ENCODE data around the gene THAP9.
"Not testable (repeated sequence)": the region's sequence is repeated elsewhere in the genome, so short reads cannot be mapped to it uniquely, and the experiment has no call there.

THAP9 gene

DNA sequence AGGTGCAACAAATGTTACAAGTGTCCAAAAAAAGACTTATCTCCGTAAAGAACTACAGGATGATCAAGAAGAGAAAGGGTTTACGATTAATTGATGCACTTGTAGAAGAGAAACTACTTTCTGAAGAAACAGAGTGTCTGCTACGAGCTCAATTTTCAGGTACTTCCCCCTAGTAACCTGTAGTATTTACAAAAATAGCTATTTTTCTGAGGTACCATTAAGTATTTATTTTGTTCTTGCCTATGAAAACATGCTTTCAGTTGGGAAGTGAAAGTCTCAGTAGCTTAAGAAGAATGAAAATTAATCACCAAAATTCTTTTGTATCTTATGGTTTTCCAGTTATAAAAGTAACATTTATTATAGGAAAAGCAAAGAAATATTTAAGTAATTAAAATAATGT is 5.9 kb downstream of the THAP9 start:
- Histone ChIP-seq H3K4me3 (no peak overlapping the region), H3K27ac (no peak overlapping the region)
- DNase-seq (ENCODE audit: low spot score): no peak
- TF ChIP-seq, protein P1, sequence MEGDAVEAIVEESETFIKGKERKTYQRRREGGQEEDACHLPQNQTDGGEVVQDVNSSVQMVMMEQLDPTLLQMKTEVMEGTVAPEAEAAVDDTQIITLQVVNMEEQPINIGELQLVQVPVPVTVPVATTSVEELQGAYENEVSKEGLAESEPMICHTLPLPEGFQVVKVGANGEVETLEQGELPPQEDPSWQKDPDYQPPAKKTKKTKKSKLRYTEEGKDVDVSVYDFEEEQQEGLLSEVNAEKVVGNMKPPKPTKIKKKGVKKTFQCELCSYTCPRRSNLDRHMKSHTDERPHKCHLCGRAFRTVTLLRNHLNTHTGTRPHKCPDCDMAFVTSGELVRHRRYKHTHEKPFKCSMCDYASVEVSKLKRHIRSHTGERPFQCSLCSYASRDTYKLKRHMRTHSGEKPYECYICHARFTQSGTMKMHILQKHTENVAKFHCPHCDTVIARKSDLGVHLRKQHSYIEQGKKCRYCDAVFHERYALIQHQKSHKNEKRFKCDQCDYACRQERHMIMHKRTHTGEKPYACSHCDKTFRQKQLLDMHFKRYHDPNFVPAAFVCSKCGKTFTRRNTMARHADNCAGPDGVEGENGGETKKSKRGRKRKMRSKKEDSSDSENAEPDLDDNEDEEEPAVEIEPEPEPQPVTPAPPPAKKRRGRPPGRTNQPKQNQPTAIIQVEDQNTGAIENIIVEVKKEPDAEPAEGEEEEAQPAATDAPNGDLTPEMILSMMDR (IDR thresholded peaks at IDR 0.05): no peak

GRCh38 chr4:82909326-82909725 is 8.8 kb downstream of the THAP9 start:
- TF ChIP-seq, protein P1 (IDR thresholded peaks at IDR 0.05): no peak

DNA sequence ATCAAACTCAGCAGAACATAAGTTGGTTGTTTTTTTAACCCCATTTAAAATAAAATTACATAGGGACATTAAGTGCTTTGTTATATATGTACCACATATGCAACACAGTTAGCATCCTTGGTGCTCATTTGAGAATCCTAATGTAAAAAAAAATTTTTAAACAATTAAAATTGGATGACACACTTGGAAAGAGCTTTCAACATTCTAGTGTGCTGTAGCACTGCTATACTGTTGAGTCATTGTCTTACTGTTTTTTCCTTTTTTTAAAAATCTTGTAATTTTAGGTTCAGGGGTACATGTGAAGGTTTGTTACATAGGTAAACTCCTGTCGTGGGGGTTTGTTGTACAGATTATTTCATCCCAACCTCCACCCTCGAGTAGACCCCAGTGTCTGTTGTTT is 12.8 kb downstream of the THAP9 start:
- TF ChIP-seq, protein P1 (IDR thresholded peaks at IDR 0.05): no peak
- DNase-seq (ENCODE audit: low spot score): no peak
- H3K4me3 ChIP-seq: no peak overlapping the region
- no peak overlapping the region for H3K27ac ChIP-seq

More at GRCh38 chr4:82909326-82909725, 8.8 kb downstream of the THAP9 start:
- H3K4me3 ChIP-seq: no peak overlapping the region
- DNase-seq (ENCODE audit: low spot score): no peak
- no peak overlapping the region for H3K27ac ChIP-seq

DNA sequence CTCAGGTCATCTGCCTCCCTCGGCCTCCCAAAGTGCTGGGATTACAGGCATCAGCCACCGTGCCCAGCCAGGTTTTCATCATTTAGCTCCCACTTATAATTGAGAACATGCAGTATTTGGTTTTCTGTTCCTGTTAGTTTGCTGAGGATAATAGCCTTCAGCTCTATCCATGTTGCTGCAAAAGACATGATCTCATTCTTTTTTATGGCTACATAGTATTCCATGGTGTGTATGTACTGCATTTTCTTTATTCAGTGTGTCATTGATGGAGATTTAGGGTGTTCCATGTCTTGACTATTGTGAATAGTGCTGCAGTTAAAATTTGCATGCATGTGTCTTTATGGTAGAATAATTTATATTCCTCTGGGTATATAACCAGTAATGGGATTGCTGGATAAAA is 13.4 kb downstream of the THAP9 start:
- not testable (repeated sequence) for H3K27ac ChIP-seq; H3K4me3 ChIP-seq; DNase-seq (ENCODE audit: low spot score)

DNA sequence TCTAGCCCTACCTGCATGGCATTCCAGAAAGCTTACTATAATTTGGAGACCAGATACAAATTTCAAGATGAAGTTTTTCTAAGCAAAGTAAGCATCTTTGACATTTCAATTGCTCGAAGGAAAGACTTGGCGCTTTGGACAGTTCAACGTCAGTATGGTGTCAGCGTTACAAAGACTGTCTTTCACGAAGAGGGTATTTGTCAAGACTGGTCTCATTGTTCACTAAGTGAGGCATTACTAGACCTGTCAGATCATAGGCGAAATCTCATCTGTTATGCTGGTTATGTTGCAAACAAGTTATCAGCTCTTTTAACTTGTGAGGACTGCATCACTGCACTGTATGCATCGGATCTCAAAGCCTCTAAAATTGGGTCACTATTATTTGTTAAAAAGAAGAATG is 17.6 kb downstream of the THAP9 start:
- DNase-seq (ENCODE audit: low spot score): no peak
- TF ChIP-seq, protein P1 (IDR thresholded peaks at IDR 0.05): no peak
- no peak overlapping the region for H3K4me3 ChIP-seq
- H3K27ac ChIP-seq: no peak overlapping the region

DNA sequence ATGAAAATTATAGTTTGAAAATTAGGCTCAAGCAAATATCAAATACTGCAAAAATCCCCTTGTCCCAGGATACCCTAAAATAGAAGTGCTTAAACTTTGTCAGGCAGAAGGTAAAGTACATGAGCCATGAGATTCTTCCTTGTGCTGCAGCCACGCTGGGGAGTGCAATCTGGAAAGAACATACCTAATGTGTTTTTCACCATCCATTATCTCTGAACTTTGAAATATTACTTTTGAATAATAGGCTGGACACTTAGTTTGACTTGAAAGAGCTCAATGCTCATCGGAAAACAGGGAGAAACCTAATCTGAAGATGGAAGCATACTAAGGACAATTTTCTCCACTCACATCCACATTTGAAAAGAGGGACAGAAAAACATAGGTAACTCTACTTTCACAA is 18.9 kb downstream of the THAP9 start:
- Histone ChIP-seq H3K4me3 (no peak overlapping the region), H3K27ac (no peak overlapping the region)
- no peak for DNase-seq (ENCODE audit: low spot score)
- TF ChIP-seq, protein P1 (IDR thresholded peaks at IDR 0.05): no peak

DNA sequence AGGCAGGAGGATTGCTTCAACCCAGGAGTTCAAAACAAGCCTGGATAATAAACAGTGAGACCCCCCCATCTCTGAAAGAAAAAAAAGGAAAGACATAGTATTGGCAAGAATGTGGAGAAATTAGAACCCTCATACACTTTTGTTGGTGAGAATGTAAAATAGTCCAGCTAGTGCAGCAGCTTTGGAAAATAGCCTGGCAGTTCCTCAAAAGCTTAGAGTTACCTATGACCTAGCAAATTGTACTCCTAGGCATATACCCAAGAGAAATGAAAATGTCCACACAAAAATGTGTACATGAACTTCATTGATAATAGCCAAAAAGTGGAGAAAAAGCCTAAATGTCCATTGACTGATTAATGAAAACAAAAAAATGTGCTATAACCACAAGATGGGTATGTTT is 21.3 kb downstream of the THAP9 start:
- Histone ChIP-seq H3K4me3 (no peak overlapping the region), H3K27ac (no peak overlapping the region)
- DNase-seq (ENCODE audit: low spot score): no peak
- TF ChIP-seq, protein P1 (IDR thresholded peaks at IDR 0.05): no peak

Data from coronary artery (tissue), 2 donors.